Fibroblast of lung (primary cell): ENCODE measurements around the gene GLOD5.

ENCODE experiments used
- EZH2 ChIP-seq: IDR thresholded peaks from 2 replicates; pipeline ENCODE4 v1.5.1; 2012; ENCODE audit warnings: low read length, control low read depth, mild to moderate bottlenecking; ENCODE audit errors: missing control alignments
- TF ChIP-seq, protein P1 (sequence below), 2 donors: IDR thresholded peaks in 1 of 2; conservative IDR thresholded peaks in 1 of 2; 1 replicate in 1 of 2; 2 replicates in 1 of 2; pipeline ENCODE4 v1.5.1; 2011 to 2012; ENCODE audit warnings: low read length in 2 of 2, control low read depth in 1 of 2, inconsistent platforms in 1 of 2, low read depth in 1 of 2, mild to moderate bottlenecking in 1 of 2

DNA sequence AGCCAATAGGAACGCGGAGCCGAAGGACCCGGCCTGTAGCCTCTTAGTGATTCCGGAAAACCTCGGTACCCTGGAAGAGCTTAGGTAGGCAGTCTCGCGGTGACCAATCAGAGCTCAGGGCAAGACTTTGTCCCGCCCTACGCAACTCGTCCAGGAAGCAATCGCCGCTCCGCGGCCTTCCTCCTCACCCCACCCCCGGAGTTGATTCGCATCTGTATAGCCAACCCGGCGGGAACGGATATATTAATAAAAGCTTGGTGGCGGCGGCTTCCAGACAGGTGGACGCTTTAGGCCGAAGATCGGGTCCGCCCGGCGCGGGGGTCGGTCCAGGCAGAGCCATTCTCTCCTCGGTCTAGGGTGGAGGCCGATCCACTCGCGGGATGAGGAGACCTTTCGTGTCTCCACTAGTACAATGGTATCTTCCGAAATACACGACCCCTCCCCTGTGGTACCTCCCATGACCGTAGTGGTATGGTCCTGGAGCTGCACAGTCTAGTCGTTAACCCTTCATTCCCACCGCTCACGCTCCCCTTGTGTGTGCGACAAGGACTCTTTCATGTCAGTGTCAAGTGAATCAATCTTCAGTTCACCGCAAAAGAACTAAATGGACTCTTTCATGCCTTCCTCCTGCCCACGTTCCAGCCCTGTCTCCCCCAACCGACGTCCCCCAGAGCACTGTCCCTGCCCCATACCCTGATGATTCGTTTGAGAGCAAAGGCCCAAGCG, 24.2 kb upstream of the GLOD5 start:
- no peak for TF ChIP-seq EZH2
- TF ChIP-seq, protein P1, sequence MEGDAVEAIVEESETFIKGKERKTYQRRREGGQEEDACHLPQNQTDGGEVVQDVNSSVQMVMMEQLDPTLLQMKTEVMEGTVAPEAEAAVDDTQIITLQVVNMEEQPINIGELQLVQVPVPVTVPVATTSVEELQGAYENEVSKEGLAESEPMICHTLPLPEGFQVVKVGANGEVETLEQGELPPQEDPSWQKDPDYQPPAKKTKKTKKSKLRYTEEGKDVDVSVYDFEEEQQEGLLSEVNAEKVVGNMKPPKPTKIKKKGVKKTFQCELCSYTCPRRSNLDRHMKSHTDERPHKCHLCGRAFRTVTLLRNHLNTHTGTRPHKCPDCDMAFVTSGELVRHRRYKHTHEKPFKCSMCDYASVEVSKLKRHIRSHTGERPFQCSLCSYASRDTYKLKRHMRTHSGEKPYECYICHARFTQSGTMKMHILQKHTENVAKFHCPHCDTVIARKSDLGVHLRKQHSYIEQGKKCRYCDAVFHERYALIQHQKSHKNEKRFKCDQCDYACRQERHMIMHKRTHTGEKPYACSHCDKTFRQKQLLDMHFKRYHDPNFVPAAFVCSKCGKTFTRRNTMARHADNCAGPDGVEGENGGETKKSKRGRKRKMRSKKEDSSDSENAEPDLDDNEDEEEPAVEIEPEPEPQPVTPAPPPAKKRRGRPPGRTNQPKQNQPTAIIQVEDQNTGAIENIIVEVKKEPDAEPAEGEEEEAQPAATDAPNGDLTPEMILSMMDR (conservative IDR thresholded peaks at IDR 0.05 in 1 of 2, IDR thresholded peaks at IDR 0.05 in 1 of 2; ENCODE audit: low read depth in 1 of 2, low read length in 2 of 2): no peak
